GM12873 (cell line): Measurements from ENCODE around the gene REL.

Experiments
- CTCF ChIP-seq: IDR thresholded peaks from 2 replicates; pipeline ENCODE4 v1.5.1; 2012; ENCODE audit warnings: low read depth, mild to moderate bottlenecking, moderate library complexity, low read length, control low read depth; ENCODE audit not compliant: insufficient read depth; ENCODE audit errors: missing control alignments

Gene REL

GRCh38 chr2:60948926-60949579 lies 67.7 kb downstream of the REL start:
- no peak for TF ChIP-seq CTCF

- no peak for TF ChIP-seq CTCF
Observed at GRCh38 chr2:60954139-60954538, 72.8 kb downstream of the REL start.

- TF ChIP-seq CTCF: no peak
Observed at GRCh38 chr2:60957224-60957623, 75.8 kb downstream of the REL start.

GRCh38 chr2:60957643-60958042 lies 76.3 kb downstream of the REL start:
- no peak for TF ChIP-seq CTCF

- no peak for TF ChIP-seq CTCF
Observed at GRCh38 chr2:60958361-60958760, 77.0 kb downstream of the REL start.

GRCh38 chr2:60958800-60959199 lies 77.4 kb downstream of the REL start:
- no peak for TF ChIP-seq CTCF

- no peak for TF ChIP-seq CTCF
Observed at GRCh38 chr2:60959501-60959900, 78.1 kb downstream of the REL start.
